ENCODE results near the gene DNMT3A. TPM values are rescaled to one million over a fixed set of nuclear protein-coding genes. Genes with fewer than 3 reads are reported as not detected.

The DNMT3A gene
- total RNA-seq, 1 experiment from 2014 or later = 12.2 TPM

GRCh38 chr2:25368660-25369059 is 26.9 kb upstream of the DNMT3A start:
- BruUV-seq (replicated peaks) = no TSS peak
- intact Hi-C loops (cut with micrococcal nuclease) = no loop called here
- peaks cover 12% of the 10 kb centered on the region for H3K4me1 ChIP-seq (ENCODE audit: insufficient read depth, low read length)
- H3K27me3 ChIP-seq (ENCODE audit: low read length) = no peaks in the 10 kb centered on the region
- H3K9ac ChIP-seq (ENCODE audit: low read length) = no peak overlapping the region
- H3K36me3 ChIP-seq (ENCODE audit: low read depth, low read length) = no peaks in the 10 kb centered on the region
- H3K9me2 ChIP-seq (replicated peaks; ENCODE audit: low read length) = no peaks in the 10 kb centered on the region
- H3F3A ChIP-seq (ENCODE audit: low read length, unreplicated experiment) = no peaks in the 10 kb centered on the region
- no peak overlapping the region for H3K4me2 ChIP-seq (ENCODE audit: low read length)
- no peak overlapping the region for H2AFZ ChIP-seq (ENCODE audit: low read length)
- CTCF ChIA-PET = no interaction called here
- POLR2A ChIA-PET (ENCODE audit: unreplicated experiment) = no interaction called here
- H3K79me2 ChIP-seq (ENCODE audit: low read length) = no peaks in the 10 kb centered on the region
- no peak for ATAC-seq
- H3K4me3 ChIP-seq (ENCODE audit: low read length) = no peak overlapping the region
- H3K9me3 ChIP-seq (ENCODE audit: low read length) = no peaks in the 10 kb centered on the region
- no peaks in the 10 kb centered on the region for H4K20me1 ChIP-seq (ENCODE audit: low read length)
- DNase-seq = no peak
- no peak overlapping the region for H3K27ac ChIP-seq (ENCODE audit: low read length)
- TF ChIP-seq EZH2phosphoT487 (IDR thresholded peaks at IDR 0.05; ENCODE audit: borderline replicate concordance, low read length) (no peak), EZH2 (IDR thresholded peaks at IDR 0.05; ENCODE audit: low read length, unreplicated experiment) (no peak), CTCF (conservative IDR thresholded peaks at IDR 0.05; ENCODE audit: low read depth, low read length) (no peak)

GRCh38 chr2:25367296-25367695 is 25.6 kb upstream of the DNMT3A start:
- no peaks in the 10 kb centered on the region for H4K20me1 ChIP-seq (ENCODE audit: low read length)
- CTCF ChIA-PET = no interaction called here
- H3K4me3 ChIP-seq (ENCODE audit: low read length) = no peak overlapping the region
- H3K27ac ChIP-seq (ENCODE audit: low read length) = no peak overlapping the region
- ATAC-seq (no peak), DNase-seq (no peak)
- no peaks in the 10 kb centered on the region for H3K9me2 ChIP-seq (replicated peaks; ENCODE audit: low read length)
- intact Hi-C loops (cut with micrococcal nuclease) = no loop called here
- H3K4me1 ChIP-seq (ENCODE audit: insufficient read depth, low read length) = peaks cover 20% of the 10 kb centered on the region
- H2AFZ ChIP-seq (ENCODE audit: low read length) = no peak overlapping the region
- no peaks in the 10 kb centered on the region for H3K9me3 ChIP-seq (ENCODE audit: low read length)
- H3K79me2 ChIP-seq (ENCODE audit: low read length) = no peaks in the 10 kb centered on the region
- TF ChIP-seq EZH2 (IDR thresholded peaks at IDR 0.05; ENCODE audit: low read length, unreplicated experiment) (no peak), EZH2phosphoT487 (IDR thresholded peaks at IDR 0.05; ENCODE audit: borderline replicate concordance, low read length) (no peak), CTCF (conservative IDR thresholded peaks at IDR 0.05; ENCODE audit: low read depth, low read length) (no peak)
- H3F3A ChIP-seq (ENCODE audit: low read length, unreplicated experiment) = no peaks in the 10 kb centered on the region
- no peak overlapping the region for H3K9ac ChIP-seq (ENCODE audit: low read length)
- H3K36me3 ChIP-seq (ENCODE audit: low read depth, low read length) = no peaks in the 10 kb centered on the region
- no peaks in the 10 kb centered on the region for H3K27me3 ChIP-seq (ENCODE audit: low read length)
- no TSS peak for BruUV-seq (replicated peaks)
- POLR2A ChIA-PET (ENCODE audit: unreplicated experiment) = no interaction called here
- no peak overlapping the region for H3K4me2 ChIP-seq (ENCODE audit: low read length)

GRCh38 chr2:25366629-25367028 is 24.9 kb upstream of the DNMT3A start:
- ChIA-PET POLR2A (ENCODE audit: unreplicated experiment) (no interaction called here), CTCF (no interaction called here)
- H3K4me3 ChIP-seq (ENCODE audit: low read length) = no peak overlapping the region
- intact Hi-C loops (cut with micrococcal nuclease) = no loop called here
- no peak overlapping the region for H3K27ac ChIP-seq (ENCODE audit: low read length)
- TF ChIP-seq CTCF (conservative IDR thresholded peaks at IDR 0.05; ENCODE audit: low read depth, low read length) (no peak), EZH2 (IDR thresholded peaks at IDR 0.05; ENCODE audit: low read length, unreplicated experiment) (no peak), EZH2phosphoT487 (IDR thresholded peaks at IDR 0.05; ENCODE audit: borderline replicate concordance, low read length) (no peak)
- no peak overlapping the region for H3K9ac ChIP-seq (ENCODE audit: low read length)
- H4K20me1 ChIP-seq (ENCODE audit: low read length) = no peaks in the 10 kb centered on the region
- no peak overlapping the region for H3K4me2 ChIP-seq (ENCODE audit: low read length)
- no peaks in the 10 kb centered on the region for H3F3A ChIP-seq (ENCODE audit: low read length, unreplicated experiment)
- H3K36me3 ChIP-seq (ENCODE audit: low read depth, low read length) = no peaks in the 10 kb centered on the region
- H3K27me3 ChIP-seq (ENCODE audit: low read length) = no peaks in the 10 kb centered on the region
- no peaks in the 10 kb centered on the region for H3K9me2 ChIP-seq (replicated peaks; ENCODE audit: low read length)
- DNase-seq (no peak), ATAC-seq (no peak)
- H2AFZ ChIP-seq (ENCODE audit: low read length) = no peak overlapping the region
- no peaks in the 10 kb centered on the region for H3K79me2 ChIP-seq (ENCODE audit: low read length)
- no TSS peak for BruUV-seq (replicated peaks)
- peaks cover 22% of the 10 kb centered on the region for H3K4me1 ChIP-seq (ENCODE audit: insufficient read depth, low read length)
- H3K9me3 ChIP-seq (ENCODE audit: low read length) = no peaks in the 10 kb centered on the region

Measured in PC-3 (cell line).